Limb (tissue), 2 donors: ENCODE data around the gene INKA2.

ENCODE experiments used
- DNase-seq, 2 donors: peaks; one replicate each; pipeline ENCODE4 v3.0.0-alpha.2; 2016; ENCODE audit errors: extremely low spot score in 2 of 2

INKA2 gene

GRCh38 chr1:111733183-111733991 lies 5.8 kb downstream of the INKA2 start:
- peak in 1 of 2 donors; percentile 73 for DNase-seq

DNA sequence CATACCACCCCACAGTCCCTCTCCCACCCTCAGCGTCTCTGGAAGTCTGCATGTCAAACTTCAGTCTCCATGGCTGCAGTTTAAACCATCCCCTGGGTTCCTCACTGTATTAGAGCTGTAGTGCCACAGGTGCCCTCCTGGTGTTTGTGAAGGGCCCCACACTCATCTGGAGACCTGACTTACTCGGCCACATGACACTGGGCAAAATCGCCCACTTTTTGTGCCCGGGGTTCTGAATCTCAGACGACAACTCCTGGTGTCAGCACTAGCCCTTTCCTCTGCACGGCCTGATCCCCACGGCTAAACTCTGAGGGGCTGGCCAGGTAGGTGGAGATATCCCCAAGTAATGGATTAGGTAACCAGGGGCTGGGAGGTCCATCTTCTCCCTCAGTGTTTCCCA lies 6.5 kb downstream of the INKA2 start:
- DNase-seq: no peak

- no peak for DNase-seq
Observed at GRCh38 chr1:111731956-111732355, 7.2 kb downstream of the INKA2 start.

DNA sequence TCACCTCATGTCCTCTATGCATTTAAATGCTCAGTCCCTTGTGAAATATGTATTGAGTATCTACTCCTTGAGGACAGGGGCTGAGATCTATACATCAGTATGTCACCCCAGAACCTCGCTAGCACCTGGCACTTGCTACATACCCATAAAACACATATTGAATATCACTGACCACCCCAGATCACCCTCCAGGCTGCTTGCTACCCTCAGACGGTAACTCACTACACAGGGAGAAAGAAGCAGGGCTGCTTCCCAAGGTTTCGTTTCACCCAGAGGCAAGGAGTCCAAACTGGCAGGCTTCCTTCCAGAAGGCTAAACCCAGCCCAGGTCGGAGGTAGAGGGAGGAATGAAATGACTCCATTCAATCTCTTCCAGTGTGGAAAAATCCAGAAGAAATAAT lies 8.5 kb downstream of the INKA2 start:
- peak in 1 of 2 donors; percentile 5 for DNase-seq

- peak in 1 of 2 donors; percentile 18 for DNase-seq
Observed at GRCh38 chr1:111729946-111730681, 9.1 kb downstream of the INKA2 start.

DNA sequence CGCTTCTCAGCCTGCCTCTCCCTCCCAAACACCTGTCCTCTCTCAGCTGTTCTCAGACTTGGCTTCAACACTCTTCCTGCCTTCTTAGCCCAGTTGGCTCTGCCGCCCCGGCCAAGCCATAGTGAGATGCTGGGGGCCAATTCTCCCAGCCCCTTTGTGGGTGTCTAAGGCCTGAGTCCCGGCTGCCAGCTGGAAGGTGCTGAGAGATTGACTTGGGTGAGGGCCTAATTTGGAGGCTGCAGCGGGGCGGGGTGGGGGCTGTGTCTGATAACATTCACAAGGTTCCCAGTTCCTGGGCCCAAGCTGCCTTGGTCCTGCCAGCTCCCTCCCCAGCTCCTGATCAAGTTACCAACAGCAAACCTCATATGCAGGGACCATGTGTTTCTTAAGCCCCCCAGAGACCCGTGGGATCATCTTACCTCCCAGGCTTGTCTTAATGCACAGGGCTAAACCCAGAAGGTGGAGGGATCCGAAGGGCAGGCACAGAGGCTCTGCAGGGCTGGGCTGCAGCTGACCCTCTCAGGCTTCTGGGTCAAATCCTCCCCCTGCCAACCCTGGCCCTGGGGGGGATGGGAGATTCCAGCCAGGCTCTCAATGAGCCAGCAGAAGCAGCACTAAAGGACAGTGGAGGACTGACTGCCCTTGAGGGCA lies 9.8 kb downstream of the INKA2 start:
- DNase-seq: peak in 1 of 2 donors; percentile 64

DNA sequence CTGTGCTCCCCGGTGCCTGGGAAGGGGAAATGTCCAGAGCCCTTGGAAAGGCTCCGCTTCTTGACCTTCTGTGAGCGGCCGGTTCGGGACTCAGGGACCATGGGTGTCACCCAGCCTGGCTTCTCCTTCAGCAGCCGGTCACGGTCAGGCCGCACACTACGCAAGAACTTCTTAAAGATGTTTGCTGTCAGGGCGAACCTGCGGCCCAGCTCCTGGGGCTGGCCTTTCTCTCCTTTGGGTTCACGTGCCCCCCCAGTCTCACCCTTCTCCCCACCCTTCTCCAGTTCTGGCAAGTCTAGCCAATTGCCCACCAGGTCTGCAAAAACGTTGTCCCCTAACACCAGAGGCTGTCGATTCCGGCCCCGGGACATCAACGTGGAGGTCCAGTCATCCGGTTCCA lies 12.1 kb downstream of the INKA2 start:
- DNase-seq: no peak

DNA sequence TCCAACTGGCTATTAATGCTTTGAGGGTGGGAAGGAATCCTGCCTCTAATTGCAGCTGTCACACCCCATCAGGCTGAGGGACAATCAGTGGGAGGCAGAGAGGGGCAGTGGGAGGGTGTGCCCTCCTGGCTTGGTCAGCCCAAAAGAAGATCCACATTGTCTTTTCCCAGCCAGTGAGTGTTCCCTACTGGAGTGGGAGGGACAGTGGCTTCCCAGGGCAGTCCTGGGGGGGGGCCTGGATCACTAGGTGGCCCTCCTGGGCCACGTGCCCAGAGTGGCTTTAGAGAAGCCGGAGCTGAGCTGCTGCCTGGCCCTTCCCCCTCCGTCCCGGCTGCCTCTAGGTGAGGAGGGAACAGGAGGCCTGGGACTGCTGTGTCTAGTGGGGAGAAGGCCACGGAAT lies 14.0 kb downstream of the INKA2 start:
- DNase-seq: peak in 1 of 2 donors; percentile 54

GRCh38 chr1:111723871-111724270 lies 15.3 kb downstream of the INKA2 start:
- DNase-seq: no peak

GRCh38 chr1:111723091-111723806 lies 15.9 kb downstream of the INKA2 start:
- no peak for DNase-seq

DNA sequence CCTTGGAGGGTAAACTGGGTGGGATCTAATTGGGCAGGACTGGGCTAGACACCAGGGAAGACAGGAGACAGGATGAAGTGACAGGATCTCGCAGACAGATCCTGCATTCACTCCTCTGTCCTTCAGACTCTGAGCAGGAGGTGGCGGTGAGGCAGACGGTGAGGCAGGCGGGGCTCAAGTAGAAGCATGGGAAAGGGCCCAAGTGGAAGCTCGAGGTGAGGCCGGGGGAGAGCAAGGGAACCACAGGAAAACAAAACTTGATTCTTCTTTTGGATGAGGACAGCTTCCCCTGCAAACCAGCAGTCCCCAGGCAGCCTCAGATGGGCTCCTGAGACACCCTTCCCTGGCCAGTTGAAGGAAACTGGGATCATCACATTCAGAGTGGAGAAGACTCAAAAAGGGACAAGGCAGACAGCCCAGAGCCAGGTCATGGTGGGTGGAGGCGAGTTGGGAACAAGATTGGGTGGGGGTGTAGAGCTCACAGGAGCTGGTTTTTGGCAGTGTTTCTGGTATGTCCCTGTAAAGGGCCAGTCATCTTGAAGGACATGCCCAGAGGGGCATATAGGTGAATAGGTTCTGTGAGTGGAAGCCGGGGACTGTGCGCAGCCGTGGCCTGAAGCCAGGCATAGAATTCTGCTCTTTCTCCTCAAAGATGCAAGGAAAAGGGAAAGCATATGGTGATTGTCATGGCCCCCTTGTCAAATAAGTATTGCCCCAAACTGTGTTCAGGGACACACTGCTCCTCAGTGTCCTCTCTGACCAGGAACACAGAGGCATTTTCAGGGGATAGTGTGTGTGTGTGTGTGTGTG lies 18.0 kb downstream of the INKA2 start:
- DNase-seq: peak in 1 of 2 donors; percentile 29

DNA sequence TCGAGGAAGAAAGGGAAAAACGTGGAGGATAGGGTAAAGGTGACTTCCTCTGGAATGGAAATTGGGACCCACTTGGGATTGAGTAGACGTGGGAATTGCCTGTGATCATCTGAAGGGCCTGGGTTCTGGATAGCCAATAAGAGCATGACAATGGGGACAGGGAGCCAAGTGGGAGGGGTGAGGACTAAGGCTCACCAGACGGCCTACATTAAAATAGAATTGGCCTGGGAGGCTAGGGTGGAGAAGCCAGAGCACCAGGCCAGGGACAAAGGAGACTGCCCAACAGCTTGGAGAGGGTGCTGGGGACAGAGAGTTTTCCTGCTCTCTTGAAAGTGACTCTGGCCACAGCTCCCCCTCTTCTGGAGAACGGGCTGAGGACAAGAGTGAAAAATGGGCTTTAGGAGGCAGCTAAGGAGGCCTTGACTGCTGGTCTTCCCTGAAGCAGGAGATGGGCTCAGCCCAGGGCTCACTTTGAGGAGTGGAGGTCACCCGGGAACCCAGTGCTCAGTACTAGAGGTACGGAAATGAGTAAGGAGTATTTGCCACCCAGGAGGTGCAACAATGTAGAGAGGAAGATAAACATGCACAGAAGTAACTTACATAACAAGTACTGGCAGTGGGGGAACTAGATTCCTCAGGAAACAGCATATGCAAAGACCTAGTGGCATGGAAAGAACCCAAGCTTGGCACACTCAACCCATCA lies 18.8 kb downstream of the INKA2 start:
- no peak for DNase-seq

DNA sequence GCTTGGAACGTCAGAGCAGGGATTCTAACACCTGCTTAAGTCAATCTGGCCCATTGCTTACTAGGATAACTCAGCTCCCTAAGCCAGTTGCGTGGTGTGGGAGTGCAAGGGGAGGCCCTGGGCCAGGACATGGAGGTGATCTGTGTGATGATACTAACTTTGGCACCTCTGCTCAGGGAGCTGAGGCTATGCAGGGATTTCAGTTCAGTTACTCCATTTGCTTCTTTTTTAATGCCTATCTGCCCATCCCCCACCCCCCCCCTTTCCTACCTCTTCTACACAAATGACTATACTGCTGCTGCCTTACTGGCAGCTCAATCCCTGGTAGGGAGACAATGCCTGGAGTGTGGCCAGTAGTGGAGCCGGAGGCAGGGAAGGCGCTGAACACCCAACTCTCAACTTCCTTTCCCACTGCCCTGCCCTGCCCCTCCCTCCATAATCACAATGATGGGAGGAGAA lies 19.5 kb downstream of the INKA2 start:
- DNase-seq: peak in 1 of 2 donors; percentile 39

DNA sequence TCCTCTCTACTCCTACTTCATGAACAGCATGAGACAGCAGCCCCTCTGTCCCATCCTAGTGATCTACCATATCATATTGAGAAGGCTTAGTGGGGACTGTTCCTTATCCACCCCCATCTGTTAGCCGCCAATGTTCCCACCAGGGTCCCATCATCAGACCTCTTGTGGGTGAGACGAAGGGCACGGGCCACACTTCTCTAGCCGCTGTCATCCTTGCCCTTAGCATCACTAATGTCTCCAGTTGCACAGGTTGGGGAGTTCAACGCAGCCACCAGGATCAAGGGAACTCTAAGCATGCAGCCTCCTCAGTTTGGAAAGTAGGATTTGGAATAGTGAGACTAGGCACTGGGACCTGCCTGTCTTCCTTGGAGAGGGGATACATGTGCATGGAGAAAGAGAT lies 20.1 kb downstream of the INKA2 start:
- DNase-seq: no peak

- DNase-seq: no peak
Observed at GRCh38 chr1:111717450-111717849, 21.7 kb downstream of the INKA2 start.

DNA sequence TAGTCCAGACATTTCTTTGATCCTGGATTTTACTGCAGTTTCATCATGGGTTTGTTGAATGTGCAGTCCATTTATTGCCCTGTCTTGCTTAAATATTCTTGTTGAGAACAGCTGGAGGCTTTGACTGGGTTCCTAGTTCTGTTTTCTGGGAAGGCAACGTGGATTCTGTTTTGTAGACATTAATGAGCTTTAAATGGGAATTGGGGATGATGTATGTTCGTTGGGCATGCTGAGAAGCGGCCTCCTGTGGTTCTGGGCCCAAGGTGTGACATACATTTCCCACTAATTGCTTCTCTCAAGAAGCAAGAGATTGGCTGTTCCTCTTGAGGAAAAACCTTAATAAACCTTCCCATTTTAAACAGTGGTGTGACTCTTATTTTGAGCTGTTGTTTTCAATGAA lies 22.9 kb downstream of the INKA2 start:
- DNase-seq: no peak

- no peak for DNase-seq
Observed at GRCh38 chr1:111709986-111710385, 29.2 kb downstream of the INKA2 start.

GRCh38 chr1:111707906-111708305 lies 31.3 kb downstream of the INKA2 start:
- DNase-seq: no peak

DNA sequence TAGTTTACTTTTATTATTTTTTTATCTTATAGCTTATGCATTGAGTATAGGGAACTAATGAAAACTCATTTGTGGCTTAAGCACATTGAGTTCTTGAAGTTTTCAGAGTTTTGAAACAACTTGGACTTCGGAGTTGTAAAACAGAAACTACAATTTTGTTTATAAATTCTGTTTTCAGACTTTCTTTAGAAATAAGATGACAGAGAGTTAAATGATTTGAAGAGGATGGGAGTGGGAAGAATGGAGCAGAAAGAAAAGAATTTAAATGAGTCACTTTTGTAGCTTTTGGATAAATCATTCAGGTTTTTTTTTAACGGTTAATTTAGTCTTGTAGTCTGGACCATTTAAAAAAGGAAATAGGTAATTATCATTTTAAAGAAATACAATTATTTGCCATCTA lies 32.3 kb downstream of the INKA2 start:
- DNase-seq: no peak

- no peak for DNase-seq
Observed at GRCh38 chr1:111705841-111706240, 33.4 kb downstream of the INKA2 start.
